Sigmoid colon (tissue), 7 donors: ENCODE data around the gene SELENOP. TPM values are rescaled to one million over a fixed set of nuclear protein-coding genes. Genes with fewer than 3 reads are reported as not detected.

Experiments
- DNase-seq: peaks from one replicate; pipeline ENCODE4 v3.0.0-alpha.2; 2019
- H3K27ac ChIP-seq, 4 donors: fragments of 200-600 bp; sonication (generic); one replicate each; pipeline ENCODE4 v1.5.1; 2016 to 2019; ENCODE audit warnings: mild to moderate bottlenecking in 1 of 4
- H3K27me3 ChIP-seq, 3 donors: fragments of 200-600 bp; sonication (generic); one replicate each; pipeline ENCODE4 v1.5.1; 2019; ENCODE audit warnings: mild to moderate bottlenecking in 1 of 3
- H3K36me3 ChIP-seq, 4 donors: fragments of 200-600 bp; sonication (generic); one replicate each; pipeline ENCODE4 v1.5.1; 2016 to 2019
- H3K4me1 ChIP-seq, 4 donors: fragments of 200-600 bp; sonication (generic); one replicate each; pipeline ENCODE4 v1.5.1; 2017 to 2019
- H3K4me3 ChIP-seq, 4 donors: fragments of 200-600 bp; sonication (generic); one replicate each; pipeline ENCODE4 v1.5.1; 2017 to 2019; ENCODE audit warnings: mild to moderate bottlenecking in 2 of 4, moderate library complexity in 1 of 4
- H3K9me3 ChIP-seq, 4 donors: fragments of 200-600 bp in 3 of 4; sonication (generic) in 3 of 4; one replicate each; pipeline versions ENCODE4 v1.5.1 to v1.6.1; 2013 to 2019
- EP300 ChIP-seq, 4 donors: sonication (generic); formaldehyde crosslinking; IDR thresholded peaks; one replicate each; pipeline ENCODE4 v1.6.1; 2017; ENCODE audit warnings: antibody characterized with exemption in 4 of 4
- POLR2A ChIP-seq, 2 donors: fragments of 450-650 bp; IDR thresholded peaks; one replicate each; pipeline ENCODE4 v1.6.1; 2016; ENCODE audit warnings: antibody characterized with exemption in 2 of 2, mild to moderate bottlenecking in 2 of 2, moderate library complexity in 2 of 2
- POLR2AphosphoS5 ChIP-seq, 4 donors: sonication (generic); formaldehyde crosslinking; IDR thresholded peaks; one replicate each; pipeline ENCODE4 v1.6.1; 2017; ENCODE audit warnings: antibody characterized with exemption in 4 of 4
- WGBS, 2 donors: extraction: QIAGEN DNeasy Blood & Tissue Kit; methylation state at CpG; one replicate each; pipeline ENCODE4 v1.1.7; 2013; 5-methylcytosine and 5-hydroxymethylcytosine counted together
- intact Hi-C: fragments of 100-400 bp; cut with DNase I; formaldehyde crosslinking; loops from one replicate; pipeline ENCODE4 v1.15.1; 2023
- polyA plus RNA-seq, 3 donors: library from polyadenylated mRNA; stranded (reverse); fragments of 200-250 nt; gene quantifications; one replicate each; pipeline ENCODE4 v1.2.3, GENCODE V29; 2013
- total RNA-seq, 4 donors: library from RNA; depleted of rRNA; stranded (reverse); fragments of >200 nt; gene quantifications; one replicate each; pipeline ENCODE4 v1.1.0, GENCODE V29; 2016
- TF ChIP-seq, protein P1 (sequence below), 4 experiments: fragments of 450-650 bp in 3 of 4; fragments of 200-600 bp in 1 of 4; IDR thresholded peaks; one replicate each; pipeline ENCODE4 v1.5.1; 2016 to 2019; ENCODE audit warnings: antibody characterized with exemption in 4 of 4, mild to moderate bottlenecking in 3 of 4, moderate library complexity in 2 of 4
- donor health status: healthy with polysubstance abuse.
- donor health status: Bipolar disorder and iron deficiency.
- donor health status: healthy.

SELENOP gene
- total and polyA plus RNA-seq, 7 donors = 261 to 1,116 (median 457) TPM

- Histone ChIP-seq H3K9me3 (no peaks in the 10 kb centered on the region), H3K27ac (no peak overlapping the region), H3K27me3 (no peaks in the 10 kb centered on the region), H3K36me3 (no peaks in the 10 kb centered on the region), H3K4me1 (peaks cover 0 to 23% (median 5%) of the 10 kb centered on the region in 4 donors), H3K4me3 (no peak overlapping the region)
- intact Hi-C loops = no loop called here
- TF ChIP-seq, protein P1, sequence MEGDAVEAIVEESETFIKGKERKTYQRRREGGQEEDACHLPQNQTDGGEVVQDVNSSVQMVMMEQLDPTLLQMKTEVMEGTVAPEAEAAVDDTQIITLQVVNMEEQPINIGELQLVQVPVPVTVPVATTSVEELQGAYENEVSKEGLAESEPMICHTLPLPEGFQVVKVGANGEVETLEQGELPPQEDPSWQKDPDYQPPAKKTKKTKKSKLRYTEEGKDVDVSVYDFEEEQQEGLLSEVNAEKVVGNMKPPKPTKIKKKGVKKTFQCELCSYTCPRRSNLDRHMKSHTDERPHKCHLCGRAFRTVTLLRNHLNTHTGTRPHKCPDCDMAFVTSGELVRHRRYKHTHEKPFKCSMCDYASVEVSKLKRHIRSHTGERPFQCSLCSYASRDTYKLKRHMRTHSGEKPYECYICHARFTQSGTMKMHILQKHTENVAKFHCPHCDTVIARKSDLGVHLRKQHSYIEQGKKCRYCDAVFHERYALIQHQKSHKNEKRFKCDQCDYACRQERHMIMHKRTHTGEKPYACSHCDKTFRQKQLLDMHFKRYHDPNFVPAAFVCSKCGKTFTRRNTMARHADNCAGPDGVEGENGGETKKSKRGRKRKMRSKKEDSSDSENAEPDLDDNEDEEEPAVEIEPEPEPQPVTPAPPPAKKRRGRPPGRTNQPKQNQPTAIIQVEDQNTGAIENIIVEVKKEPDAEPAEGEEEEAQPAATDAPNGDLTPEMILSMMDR (IDR thresholded peaks at IDR 0.05) = no peak
- TF ChIP-seq POLR2A (IDR thresholded peaks at IDR 0.05) = no peak
- no peak for TF ChIP-seq POLR2AphosphoS5 (IDR thresholded peaks at IDR 0.05)
- no peak for TF ChIP-seq EP300 (IDR thresholded peaks at IDR 0.05)
- 89 to 92% methylated on average over 3 of the region's 3 CpGs for WGBS, 2 donors
- no peak for DNase-seq
Measured at GRCh38 chr5:42843675-42844292, 32.1 kb upstream of the SELENOP start.

GRCh38 chr5:42842921-42843641, 31.4 kb upstream of the SELENOP start:
- Histone ChIP-seq H3K27me3 (no peaks in the 10 kb centered on the region), H3K4me3 (no peak overlapping the region), H3K9me3 (no peaks in the 10 kb centered on the region), H3K36me3 (no peaks in the 10 kb centered on the region), H3K27ac (peak overlapping the region in 2 of 4 donors; percentile 10), H3K4me1 (peaks cover 0 to 23% (median 5%) of the 10 kb centered on the region in 4 donors)
- TF ChIP-seq EP300 (IDR thresholded peaks at IDR 0.05) = no peak
- TF ChIP-seq POLR2A (IDR thresholded peaks at IDR 0.05) = no peak
- TF ChIP-seq, protein P1 (IDR thresholded peaks at IDR 0.05) = no peak
- TF ChIP-seq POLR2AphosphoS5 (IDR thresholded peaks at IDR 0.05) = no peak
- intact Hi-C loops = no loop called here
- WGBS, 2 donors = 77 to 82% methylated on average over 4 of the region's 4 CpGs
- DNase-seq = no peak

GRCh38 chr5:42840842-42841567, 29.3 kb upstream of the SELENOP start:
- H3K27me3 ChIP-seq = no peaks in the 10 kb centered on the region
- H3K4me3 ChIP-seq = no peak overlapping the region
- intact Hi-C loops = no loop called here
- no peaks in the 10 kb centered on the region for H3K9me3 ChIP-seq
- peaks cover 0 to 23% (median 5%) of the 10 kb centered on the region in 4 donors for H3K4me1 ChIP-seq
- WGBS, 2 donors = 77 to 85% methylated on average over 5 of the region's 5 CpGs
- H3K27ac ChIP-seq = peak overlapping the region; percentile 19 to 64 (median 36)
- DNase-seq = no peak
- TF ChIP-seq, protein P1 (IDR thresholded peaks at IDR 0.05) = no peak
- TF ChIP-seq POLR2A (IDR thresholded peaks at IDR 0.05) = no peak
- TF ChIP-seq EP300 (IDR thresholded peaks at IDR 0.05) = no peak
- TF ChIP-seq POLR2AphosphoS5 (IDR thresholded peaks at IDR 0.05) = no peak
- H3K36me3 ChIP-seq = no peaks in the 10 kb centered on the region

DNA sequence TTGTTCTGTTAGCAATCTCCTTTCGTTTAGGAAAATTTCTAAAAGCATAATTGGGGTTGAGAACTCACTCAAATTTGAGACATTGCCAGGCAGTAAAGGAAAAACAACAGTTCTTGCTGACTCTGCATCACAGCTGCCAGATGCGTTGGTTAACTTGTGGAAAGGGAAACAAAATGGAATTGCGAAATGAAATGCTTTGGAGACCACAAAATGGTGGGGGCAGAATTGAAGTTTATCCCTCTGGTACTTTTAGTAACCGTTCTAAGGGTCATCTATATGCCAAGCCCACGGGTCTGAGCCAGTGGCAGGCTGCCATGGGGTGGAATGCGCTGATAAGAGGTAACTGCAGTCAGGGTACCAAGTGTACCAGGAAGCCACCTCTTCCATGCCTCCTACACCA, 28.6 kb upstream of the SELENOP start:
- H3K36me3 ChIP-seq = no peaks in the 10 kb centered on the region
- DNase-seq = peak; percentile 81
- intact Hi-C loops = no loop called here
- H3K4me1 ChIP-seq = peaks cover 0 to 23% (median 5%) of the 10 kb centered on the region in 4 donors
- peak overlapping the region; percentile 19 to 64 (median 36) for H3K27ac ChIP-seq
- H3K9me3 ChIP-seq = no peaks in the 10 kb centered on the region
- H3K4me3 ChIP-seq = no peak overlapping the region
- H3K27me3 ChIP-seq = no peaks in the 10 kb centered on the region
- 42 to 45% methylated on average over 6 of the region's 6 CpGs for WGBS, 2 donors
- no peak for TF ChIP-seq POLR2A (IDR thresholded peaks at IDR 0.05)
- TF ChIP-seq, protein P1 (IDR thresholded peaks at IDR 0.05) = no peak
- TF ChIP-seq POLR2AphosphoS5 (IDR thresholded peaks at IDR 0.05) = peak in 3 of 4 donors; percentile 29 to 43 (median 36)
- peak in 1 of 4 donors; percentile 3 for TF ChIP-seq EP300 (IDR thresholded peaks at IDR 0.05)
